ENCODE data around the gene PARVB.

Gene PARVB

GRCh38 chr22:43999378-43999777, 24.7 kb upstream of the PARVB start:
- Histone ChIP-seq H3K9ac (ENCODE audit: low read length) (no peak overlapping the region), H3K79me2 (ENCODE audit: insufficient read depth, low read length) (no peaks in the 10 kb centered on the region), H3K9me3 (ENCODE audit: low read length) (no peaks in the 10 kb centered on the region), H3K9me2 (ENCODE audit: low read depth, low read length) (no peaks in the 10 kb centered on the region), H3K36me3 (ENCODE audit: insufficient read depth, low read length) (peaks cover 29% of the 10 kb centered on the region), H3F3A (ENCODE audit: insufficient read depth, low read length) (no peaks in the 10 kb centered on the region), H3K4me1 (ENCODE audit: insufficient read depth, low read length, severe bottlenecking) (peaks cover 22% of the 10 kb centered on the region), H3K4me2 (ENCODE audit: low read length) (no peak overlapping the region), H3K4me3 (ENCODE audit: low read depth, low read length, poor library complexity, severe bottlenecking) (no peak overlapping the region), H2AFZ (ENCODE audit: low read length) (no peak overlapping the region), H4K20me1 (ENCODE audit: insufficient read depth, low read length) (no peaks in the 10 kb centered on the region), H3K27ac (ENCODE audit: low read depth, low read length, poor library complexity, severe bottlenecking) (no peak overlapping the region), H3K27me3 (ENCODE audit: insufficient read depth, low read length) (no peaks in the 10 kb centered on the region)
- TF ChIP-seq EZH2 (IDR thresholded peaks at IDR 0.05; ENCODE audit: borderline replicate concordance, low read length) (no peak), CTCF (IDR thresholded peaks at IDR 0.05; ENCODE audit: low read length) (no peak)

DNA sequence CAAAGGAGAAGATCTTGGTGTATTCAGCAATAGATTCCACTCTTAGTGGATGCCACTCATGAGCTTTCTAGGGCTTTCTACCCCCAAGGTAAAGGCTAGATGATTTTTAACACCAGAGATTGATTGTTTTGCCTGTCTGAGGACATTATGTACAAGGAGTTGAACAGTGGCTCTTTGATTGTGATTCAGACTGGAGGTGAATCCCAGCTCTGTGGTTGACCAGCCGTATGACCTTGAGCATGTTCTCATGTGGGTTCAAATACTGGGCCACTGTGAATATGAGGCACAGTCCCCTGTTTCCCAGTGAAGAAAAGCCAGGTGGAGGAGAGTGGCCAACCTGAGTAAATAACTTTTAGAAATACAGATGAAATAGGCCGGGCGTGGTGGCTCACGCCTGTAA, 24.0 kb upstream of the PARVB start:
- TF ChIP-seq CTCF (IDR thresholded peaks at IDR 0.05; ENCODE audit: low read length) (no peak), EZH2 (IDR thresholded peaks at IDR 0.05; ENCODE audit: borderline replicate concordance, low read length) (no peak)
- no peak overlapping the region for H2AFZ ChIP-seq (ENCODE audit: low read length)
- no peaks in the 10 kb centered on the region for H3K27me3 ChIP-seq (ENCODE audit: insufficient read depth, low read length)
- H3K27ac ChIP-seq (ENCODE audit: low read depth, low read length, poor library complexity, severe bottlenecking): peak overlapping the region; percentile 12
- no peak overlapping the region for H3K4me2 ChIP-seq (ENCODE audit: low read length)
- no peaks in the 10 kb centered on the region for H4K20me1 ChIP-seq (ENCODE audit: insufficient read depth, low read length)
- no peaks in the 10 kb centered on the region for H3K9me2 ChIP-seq (ENCODE audit: low read depth, low read length)
- H3F3A ChIP-seq (ENCODE audit: insufficient read depth, low read length): no peaks in the 10 kb centered on the region
- H3K9me3 ChIP-seq (ENCODE audit: low read length): no peaks in the 10 kb centered on the region
- H3K4me1 ChIP-seq (ENCODE audit: insufficient read depth, low read length, severe bottlenecking): peaks cover 22% of the 10 kb centered on the region
- H3K79me2 ChIP-seq (ENCODE audit: insufficient read depth, low read length): no peaks in the 10 kb centered on the region
- no peak overlapping the region for H3K4me3 ChIP-seq (ENCODE audit: low read depth, low read length, poor library complexity, severe bottlenecking)
- H3K36me3 ChIP-seq (ENCODE audit: insufficient read depth, low read length): peaks cover 29% of the 10 kb centered on the region
- H3K9ac ChIP-seq (ENCODE audit: low read length): no peak overlapping the region

GRCh38 chr22:44001521-44001920, 22.6 kb upstream of the PARVB start:
- Histone ChIP-seq H3K9me3 (ENCODE audit: low read length) (peaks cover 5% of the 10 kb centered on the region; the same call in 1 of the 2 replicates), H3K4me3 (ENCODE audit: low read depth, low read length, poor library complexity, severe bottlenecking) (no peak overlapping the region), H3F3A (ENCODE audit: insufficient read depth, low read length) (no peaks in the 10 kb centered on the region), H3K9ac (ENCODE audit: low read length) (no peak overlapping the region), H3K79me2 (ENCODE audit: insufficient read depth, low read length) (no peaks in the 10 kb centered on the region), H3K27ac (ENCODE audit: low read depth, low read length, poor library complexity, severe bottlenecking) (no peak overlapping the region), H3K9me2 (ENCODE audit: low read depth, low read length) (no peaks in the 10 kb centered on the region), H4K20me1 (ENCODE audit: insufficient read depth, low read length) (no peaks in the 10 kb centered on the region), H3K27me3 (ENCODE audit: insufficient read depth, low read length) (no peaks in the 10 kb centered on the region), H3K4me2 (ENCODE audit: low read length) (no peak overlapping the region), H3K36me3 (ENCODE audit: insufficient read depth, low read length) (peaks cover 34% of the 10 kb centered on the region), H2AFZ (ENCODE audit: low read length) (no peak overlapping the region), H3K4me1 (ENCODE audit: insufficient read depth, low read length, severe bottlenecking) (peaks cover 10% of the 10 kb centered on the region)
- TF ChIP-seq CTCF (IDR thresholded peaks at IDR 0.05; ENCODE audit: low read length): no peak
- no peak for TF ChIP-seq EZH2 (IDR thresholded peaks at IDR 0.05; ENCODE audit: borderline replicate concordance, low read length)

All from OCI-LY1 (cell line).